Measurements from ENCODE around the gene ACVR1. TPM values are rescaled to one million over a fixed set of nuclear protein-coding genes. Genes with fewer than 3 reads are reported as not detected.

ACVR1 gene

DNA sequence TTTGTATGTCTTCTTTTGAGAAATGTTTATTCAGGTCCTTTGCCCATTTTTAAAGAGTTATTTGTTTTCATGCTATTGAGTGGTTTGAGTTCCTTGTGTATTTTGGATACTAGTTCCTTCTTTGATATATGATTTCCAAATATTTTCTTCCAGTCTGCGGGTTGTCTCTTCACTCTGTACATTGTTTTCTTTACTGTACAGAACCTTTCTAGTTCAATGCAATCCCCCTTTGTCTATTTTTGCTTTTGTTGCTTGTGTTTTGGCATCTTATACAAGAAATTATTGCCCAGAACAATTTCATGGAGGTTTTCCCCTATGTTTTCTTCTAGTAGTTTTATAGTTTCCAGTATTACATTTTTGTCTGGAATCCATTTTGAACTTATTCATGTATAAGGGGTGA lies 185.0 kb downstream of the ACVR1 start:
- H3K36me3 ChIP-seq (replicated peaks in 1 of 2; ENCODE audit: control insufficient read depth in 2 of 2, insufficient read depth in 2 of 2, low read length in 2 of 2): no peaks in the 10 kb centered on the region
- H3K27me3 ChIP-seq (ENCODE audit: control insufficient read depth in 3 of 3, insufficient read depth in 3 of 3, low read depth in 1 of 3, low read length in 3 of 3): no peaks in the 10 kb centered on the region
- no peak overlapping the region for H3K27ac ChIP-seq (replicated peaks; ENCODE audit: low read length)
- H2AFZ ChIP-seq (ENCODE audit: low read length): no peak overlapping the region
- H2BK120ac ChIP-seq (ENCODE audit: low read depth, low read length): no peak overlapping the region
- H3K4me1 ChIP-seq (ENCODE audit: control insufficient read depth in 2 of 2, insufficient read depth in 1 of 2, low read depth in 1 of 2, low read length in 2 of 2): no peaks in the 10 kb centered on the region
- no peak overlapping the region for H2BK5ac ChIP-seq (ENCODE audit: low read length)
- H2BK15ac ChIP-seq (ENCODE audit: low read length): no peak overlapping the region
- no peak overlapping the region for H2BK12ac ChIP-seq (ENCODE audit: low read length)
- H3K4me2 ChIP-seq (ENCODE audit: insufficient read depth, low read length, poor library complexity, severe bottlenecking): no peak overlapping the region
- DNase-seq (ENCODE audit: low spot score): no peak
- no peaks in the 10 kb centered on the region for H3K79me1 ChIP-seq (ENCODE audit: low read depth, low read length)
- no peak overlapping the region for H3K23ac ChIP-seq (ENCODE audit: low read depth, low read length, poor library complexity)
- H4K91ac ChIP-seq (ENCODE audit: low read depth, low read length, poor library complexity): no peak overlapping the region
- no peaks in the 10 kb centered on the region for H3K9me3 ChIP-seq (replicated peaks in 1 of 2; ENCODE audit: control insufficient read depth in 2 of 2, insufficient read depth in 1 of 2, low read depth in 1 of 2, low read length in 2 of 2)
- H3K9ac ChIP-seq (ENCODE audit: low read depth, low read length, poor library complexity): no peak overlapping the region
- no peak overlapping the region for H4K8ac ChIP-seq (ENCODE audit: low read depth, low read length)
- no peak overlapping the region for H3K4ac ChIP-seq (ENCODE audit: low read length)
- H3K4me3 ChIP-seq (ENCODE audit: low read length in 2 of 2): no peak overlapping the region
- no CpG with 5 or more reads among the region's 1 CpG for WGBS, 2 donors (ENCODE audit: extremely low coverage in 2 of 2, insufficient read length in 2 of 2, insufficient replicate concordance in 1 of 2)
- H3K14ac ChIP-seq (ENCODE audit: low read length): no peak overlapping the region
- no peak overlapping the region for H3K18ac ChIP-seq (ENCODE audit: low read length)
- H2AK5ac ChIP-seq (ENCODE audit: low read depth, low read length): no peak overlapping the region

Small RNA genes lying within 50 kb of the gene (small RNA-seq; reads per million reads assigned to genes)
- not detected for gene RNU6-436P (ENCODE audit: insufficient read depth)
